IPS-18a (cell line): ENCODE data around the gene CDK5.

Experiments used
- H3K27ac ChIP-seq: one replicate; pipeline ENCODE4 v1.5.1; 2013; ENCODE audit warnings: low read length
- H3K27me3 ChIP-seq: one replicate; pipeline ENCODE4 v1.6.1; 2013; ENCODE audit warnings: mild to moderate bottlenecking, low read length; ENCODE audit not compliant: control insufficient read depth, insufficient read depth
- H3K36me3 ChIP-seq: one replicate; pipeline ENCODE4 v1.6.1; 2013; ENCODE audit warnings: low read depth, low read length; ENCODE audit not compliant: control insufficient read depth
- H3K4me1 ChIP-seq: one replicate; pipeline ENCODE4 v1.6.1; 2013; ENCODE audit warnings: low read depth, low read length; ENCODE audit not compliant: control insufficient read depth
- H3K4me3 ChIP-seq: one replicate; pipeline ENCODE4 v1.5.1; 2013; ENCODE audit warnings: low read length
- H3K9ac ChIP-seq: one replicate; pipeline ENCODE4 v1.6.1; 2013; ENCODE audit warnings: mild to moderate bottlenecking, low read length, moderate library complexity
- H3K9me3 ChIP-seq: one replicate; pipeline ENCODE4 v1.6.1; 2013; ENCODE audit warnings: low read depth, low read length; ENCODE audit not compliant: control insufficient read depth

Gene CDK5

GRCh38 chr7:151085329-151085690 is 27.6 kb upstream of the CDK5 start:
- Histone ChIP-seq H3K27me3 (peaks cover 47% of the 10 kb centered on the region), H3K9me3 (no peaks in the 10 kb centered on the region), H3K4me1 (peaks cover 31% of the 10 kb centered on the region), H3K27ac (no peak overlapping the region), H3K36me3 (no peaks in the 10 kb centered on the region), H3K9ac (peak overlapping the region; percentile 45), H3K4me3 (peak overlapping the region; percentile 53)

- Histone ChIP-seq H3K27me3 (peaks cover 35% of the 10 kb centered on the region), H3K36me3 (no peaks in the 10 kb centered on the region), H3K9me3 (no peaks in the 10 kb centered on the region), H3K9ac (no peak overlapping the region), H3K27ac (no peak overlapping the region), H3K4me3 (peak overlapping the region; percentile 65), H3K4me1 (peaks cover 30% of the 10 kb centered on the region)
Observed at GRCh38 chr7:151083824-151084160, 26.1 kb upstream of the CDK5 start.

- peak within 1 kb of the TSS; percentile 16 for H3K9ac ChIP-seq
- H3K4me3 ChIP-seq = peak within 1 kb of the TSS; percentile 65
- H3K4me1 ChIP-seq = peaks cover 28% of the 10 kb centered on the region
- H3K9me3 ChIP-seq = no peaks in the 10 kb centered on the region
- no peak within 1 kb of the TSS for H3K27ac ChIP-seq
- H3K36me3 ChIP-seq = no peaks in the 10 kb centered on the region
- peaks cover 30% of the 10 kb centered on the region for H3K27me3 ChIP-seq
Observed at GRCh38 chr7:151083071-151083823, 25.6 kb upstream of the CDK5 start, which contains the start of gene TMUB1. TSS of gene TMUB1 (minus strand) at chr7:151083493. CDS start at chr7:151082563, 930 bp downstream.

GRCh38 chr7:151082141-151083070 is 24.7 kb upstream of the CDK5 start:
- H3K36me3 ChIP-seq = no peaks in the 10 kb centered on the region
- peaks cover 21% of the 10 kb centered on the region for H3K27me3 ChIP-seq
- H3K27ac ChIP-seq = no peak overlapping the region
- H3K4me3 ChIP-seq = peak overlapping the region; percentile 65
- no peaks in the 10 kb centered on the region for H3K9me3 ChIP-seq
- peaks cover 22% of the 10 kb centered on the region for H3K4me1 ChIP-seq
- peak overlapping the region; percentile 16 for H3K9ac ChIP-seq

- peak overlapping the region; percentile 11 for H3K9ac ChIP-seq
- no peaks in the 10 kb centered on the region for H3K36me3 ChIP-seq
- H3K9me3 ChIP-seq = no peaks in the 10 kb centered on the region
- peaks cover 22% of the 10 kb centered on the region for H3K4me1 ChIP-seq
- peak overlapping the region; percentile 92 for H3K4me3 ChIP-seq
- no peak overlapping the region for H3K27ac ChIP-seq
- H3K27me3 ChIP-seq = peaks cover 15% of the 10 kb centered on the region
Observed at GRCh38 chr7:151081170-151082101, 23.7 kb upstream of the CDK5 start.

- Histone ChIP-seq H3K9ac (peak within 1 kb of the TSS; percentile 91), H3K36me3 (no peaks in the 10 kb centered on the region), H3K27me3 (peaks cover 15% of the 10 kb centered on the region), H3K4me1 (peaks cover 22% of the 10 kb centered on the region), H3K27ac (no peak within 1 kb of the TSS), H3K4me3 (peak within 1 kb of the TSS; percentile 92), H3K9me3 (no peaks in the 10 kb centered on the region)
Observed at GRCh38 chr7:151080522-151081169, 22.9 kb upstream of the CDK5 start, which contains the start of gene FASTK. TSS of gene FASTK (minus strand) at chr7:151080809. CDS start at chr7:151080766, 43 bp downstream.

GRCh38 chr7:151080067-151080521 is 22.4 kb upstream of the CDK5 start:
- Histone ChIP-seq H3K4me1 (peaks cover 17% of the 10 kb centered on the region), H3K9ac (peak overlapping the region; percentile 91), H3K27me3 (peaks cover 14% of the 10 kb centered on the region), H3K4me3 (peak overlapping the region; percentile 92), H3K27ac (no peak overlapping the region), H3K36me3 (peaks cover 5% of the 10 kb centered on the region), H3K9me3 (no peaks in the 10 kb centered on the region)

GRCh38 chr7:151079199-151079910 is 21.7 kb upstream of the CDK5 start:
- peaks cover 14% of the 10 kb centered on the region for H3K4me1 ChIP-seq
- peaks cover 7% of the 10 kb centered on the region for H3K27me3 ChIP-seq
- H3K36me3 ChIP-seq = peaks cover 12% of the 10 kb centered on the region
- H3K27ac ChIP-seq = no peak overlapping the region
- no peaks in the 10 kb centered on the region for H3K9me3 ChIP-seq
- H3K4me3 ChIP-seq = peak overlapping the region; percentile 92
- H3K9ac ChIP-seq = no peak overlapping the region

- no peaks in the 10 kb centered on the region for H3K27me3 ChIP-seq
- peak overlapping the region; percentile 92 for H3K4me3 ChIP-seq
- no peak overlapping the region for H3K9ac ChIP-seq
- no peak overlapping the region for H3K27ac ChIP-seq
- H3K4me1 ChIP-seq = peaks cover 14% of the 10 kb centered on the region
- no peaks in the 10 kb centered on the region for H3K9me3 ChIP-seq
- peaks cover 21% of the 10 kb centered on the region for H3K36me3 ChIP-seq
Observed at GRCh38 chr7:151078233-151079040, 20.7 kb upstream of the CDK5 start.
